GM18526 (cell line): Measurements from ENCODE around the gene INPP5B.

Source experiments
- POLR2A ChIP-seq: IDR thresholded peaks from 3 replicates; pipeline ENCODE4 v1.6.1; 2011; ENCODE audit not compliant: insufficient read length; ENCODE audit errors: extremely low read depth

INPP5B gene

GRCh38 chr1:37926038-37926924, 20.6 kb downstream of the INPP5B start:
- no peak for TF ChIP-seq POLR2A

DNA sequence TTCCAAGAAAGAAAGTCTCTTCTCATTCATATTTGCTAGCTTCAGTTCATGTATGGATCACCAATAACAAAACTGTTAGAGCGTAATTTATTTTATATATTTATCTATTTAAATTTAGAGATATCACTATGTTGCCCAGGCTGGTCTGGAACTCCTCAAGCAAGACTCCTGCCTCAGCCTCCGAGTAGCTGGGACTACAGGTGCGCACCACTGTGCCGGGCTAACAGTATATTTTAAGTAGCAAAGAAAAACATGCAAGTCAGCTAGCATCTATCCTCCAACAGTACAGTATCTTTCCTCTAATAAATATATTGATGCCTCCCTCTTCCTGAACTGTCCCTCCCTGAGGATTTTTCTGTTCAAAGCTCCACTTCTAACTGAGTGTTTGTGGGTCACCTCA, 21.5 kb downstream of the INPP5B start:
- TF ChIP-seq POLR2A, result no peak

DNA sequence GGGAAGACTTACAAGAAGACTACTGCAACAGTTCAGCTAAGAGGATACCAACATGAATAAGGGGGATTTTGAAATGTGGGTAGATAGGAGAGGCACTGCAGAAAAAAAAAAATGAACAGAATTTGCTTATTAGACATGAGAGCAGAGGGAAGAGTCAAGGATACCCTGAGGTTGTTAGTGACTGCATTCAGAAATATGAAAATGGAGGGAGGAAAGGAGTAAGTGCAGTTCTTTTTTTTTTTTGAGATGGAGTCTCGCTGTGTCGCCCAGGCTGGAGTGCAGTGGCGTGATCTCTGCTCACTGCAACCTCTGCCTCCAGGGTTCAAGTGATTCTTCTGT, 23.3 kb downstream of the INPP5B start:
- TF ChIP-seq POLR2A, result no peak

- TF ChIP-seq POLR2A, result peak; percentile 16
These were observed 23.9 kb downstream of the INPP5B start for GRCh38 chr1:37922767-37923550.

DNA sequence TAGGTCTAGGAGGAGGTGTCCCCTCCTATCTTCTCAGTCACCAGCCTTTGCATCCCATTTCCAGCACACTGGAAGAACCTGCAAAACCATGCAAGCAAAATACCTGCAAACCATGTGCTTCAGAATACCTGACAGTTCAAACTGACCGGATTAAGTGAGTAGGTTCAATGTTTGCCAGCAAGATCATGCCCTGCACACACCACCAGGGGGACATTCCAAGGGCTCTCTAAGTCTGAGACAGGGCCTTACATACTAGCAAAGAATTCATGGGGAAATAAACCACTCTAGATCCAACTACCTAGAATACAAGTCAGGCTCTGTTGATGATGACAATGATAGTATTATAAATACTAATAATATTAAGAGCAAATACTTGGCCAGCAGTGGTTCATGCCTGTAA, 27.6 kb downstream of the INPP5B start:
- no peak for TF ChIP-seq POLR2A

DNA sequence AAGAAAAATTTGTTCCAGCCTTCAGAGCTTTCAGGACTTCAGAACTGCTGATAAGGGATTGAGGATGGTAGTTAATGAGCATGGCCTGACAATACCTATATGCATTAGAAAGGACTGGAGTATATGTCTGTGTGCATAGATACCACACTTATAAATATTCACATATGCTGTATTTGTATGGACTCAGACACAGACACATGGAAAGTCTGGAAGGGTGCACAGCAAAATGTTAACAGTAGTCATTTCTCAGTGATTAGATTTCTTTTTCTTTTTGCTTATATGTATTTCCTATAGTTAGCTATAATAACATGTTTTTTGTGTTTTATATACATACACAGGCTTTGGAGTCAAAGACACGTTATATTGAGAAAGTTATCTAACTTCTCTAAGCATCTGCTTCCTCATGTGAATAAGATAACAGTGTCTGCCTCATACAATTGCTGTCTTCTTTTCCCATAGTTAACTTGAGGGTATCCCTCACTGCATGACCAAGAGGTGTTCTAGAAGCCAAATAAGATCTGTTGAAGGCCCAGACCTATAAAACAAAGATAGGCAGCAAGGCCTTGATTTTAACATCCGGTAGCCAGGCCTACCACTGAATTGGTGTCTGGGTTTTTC, 31.3 kb downstream of the INPP5B start:
- no peak for TF ChIP-seq POLR2A

DNA sequence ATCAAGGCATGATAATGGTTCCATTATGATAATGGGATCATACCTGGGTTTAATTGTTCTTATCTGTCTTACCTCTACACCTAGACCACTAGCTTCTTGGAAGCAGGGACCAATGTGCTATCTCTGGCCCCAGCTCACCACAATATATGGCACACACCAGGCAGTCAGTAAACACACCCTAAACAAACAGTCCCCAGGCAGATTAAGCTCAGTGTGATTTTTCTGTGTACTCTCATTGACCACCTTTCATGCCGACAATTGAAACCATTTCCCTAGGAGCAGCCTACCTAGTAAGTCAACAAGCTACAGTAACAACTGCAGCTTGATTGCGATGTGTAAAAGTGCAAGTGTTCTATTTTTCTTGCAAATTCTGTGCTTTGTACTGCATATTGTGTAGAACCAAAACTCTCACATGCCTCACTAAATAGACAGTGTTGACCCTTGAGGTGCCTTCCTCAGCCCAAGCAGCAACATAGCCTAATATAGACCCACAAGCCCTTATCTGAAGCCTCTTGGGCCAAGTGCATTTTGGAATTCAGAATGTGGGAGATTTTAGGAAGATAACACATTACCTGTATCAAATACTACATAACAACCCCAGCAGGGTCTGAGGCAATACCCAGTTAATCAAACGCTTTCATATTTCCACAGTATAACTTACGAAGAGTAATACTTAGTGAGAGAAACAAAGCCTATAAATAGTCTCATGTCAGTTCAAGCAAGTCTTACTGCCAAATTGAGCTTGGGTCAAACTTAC, 32.0 kb downstream of the INPP5B start:
- TF ChIP-seq POLR2A, result no peak

- TF ChIP-seq POLR2A, result no peak
These were observed 41.1 kb downstream of the INPP5B start for GRCh38 chr1:37905727-37906126.

- TF ChIP-seq POLR2A, result no peak
These were observed 43.9 kb downstream of the INPP5B start for GRCh38 chr1:37902983-37903382.

DNA sequence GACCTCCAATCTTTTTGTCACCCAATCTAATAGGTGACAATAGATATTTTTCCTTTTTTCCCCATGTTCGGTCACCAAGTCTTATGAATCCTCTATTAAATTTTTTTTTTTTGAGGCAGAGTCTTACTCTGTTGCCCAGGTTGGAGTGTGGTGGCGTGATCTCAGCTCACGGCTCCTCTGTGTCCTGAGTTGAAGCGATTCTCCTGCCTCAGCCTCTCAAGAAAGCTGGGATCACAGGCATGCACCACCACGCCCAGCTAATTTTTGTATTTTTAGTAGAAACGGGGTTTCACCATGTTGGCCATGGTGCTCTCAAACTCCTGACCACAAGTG, 45.0 kb downstream of the INPP5B start:
- no peak for TF ChIP-seq POLR2A

DNA sequence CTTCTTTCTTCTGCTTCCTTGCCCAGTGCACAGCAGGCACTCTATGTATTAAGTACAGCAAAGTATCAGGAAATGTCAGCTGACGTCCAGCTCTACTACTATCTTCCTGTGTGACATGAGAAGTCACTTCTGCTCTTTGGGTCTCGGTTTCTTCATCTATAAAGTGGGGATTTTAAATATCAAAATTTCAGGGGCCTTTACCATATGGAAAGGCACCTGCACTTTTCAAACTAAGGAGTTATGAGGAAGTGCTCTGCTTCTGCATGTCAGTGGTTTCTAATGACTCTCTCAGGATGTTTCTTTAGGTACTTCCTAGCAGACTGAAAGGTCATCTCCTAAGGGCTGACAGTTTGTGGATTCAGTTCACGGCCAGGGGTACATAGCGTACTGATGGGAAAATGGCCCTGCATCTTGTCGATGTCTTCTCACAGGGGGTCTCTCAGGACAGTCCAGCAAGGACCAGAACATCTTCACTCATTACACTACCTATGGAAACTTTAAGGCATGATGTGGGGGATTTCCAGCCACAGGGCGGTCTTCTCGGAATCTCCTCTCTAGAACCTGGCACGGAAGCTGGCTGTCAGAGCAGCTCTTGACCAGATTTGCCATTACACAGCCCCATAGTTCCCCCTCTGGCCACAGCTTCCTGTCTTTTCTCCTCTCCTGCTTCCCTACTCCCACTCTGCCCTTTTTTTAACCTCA, 45.5 kb downstream of the INPP5B start:
- no peak for TF ChIP-seq POLR2A

DNA sequence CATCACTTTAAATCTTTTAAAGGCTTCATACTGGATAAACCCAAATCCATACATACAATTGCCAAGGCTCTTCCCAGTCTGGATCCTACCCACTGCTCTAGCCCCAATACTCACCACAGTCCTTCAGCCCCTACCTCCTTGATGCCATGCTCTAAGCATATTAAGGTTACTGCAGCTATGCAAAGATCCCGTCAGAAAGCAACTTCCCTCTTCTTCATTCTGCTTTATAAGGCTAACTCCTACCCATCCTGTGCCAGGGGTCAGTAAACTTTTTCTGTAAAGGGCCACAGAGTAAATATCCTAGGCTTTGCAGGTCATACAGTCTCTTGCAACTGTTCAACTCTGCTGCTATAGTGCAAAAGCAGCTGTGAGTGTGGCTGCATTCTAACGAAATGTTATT, 53.2 kb downstream of the INPP5B start:
- TF ChIP-seq POLR2A, result no peak

DNA sequence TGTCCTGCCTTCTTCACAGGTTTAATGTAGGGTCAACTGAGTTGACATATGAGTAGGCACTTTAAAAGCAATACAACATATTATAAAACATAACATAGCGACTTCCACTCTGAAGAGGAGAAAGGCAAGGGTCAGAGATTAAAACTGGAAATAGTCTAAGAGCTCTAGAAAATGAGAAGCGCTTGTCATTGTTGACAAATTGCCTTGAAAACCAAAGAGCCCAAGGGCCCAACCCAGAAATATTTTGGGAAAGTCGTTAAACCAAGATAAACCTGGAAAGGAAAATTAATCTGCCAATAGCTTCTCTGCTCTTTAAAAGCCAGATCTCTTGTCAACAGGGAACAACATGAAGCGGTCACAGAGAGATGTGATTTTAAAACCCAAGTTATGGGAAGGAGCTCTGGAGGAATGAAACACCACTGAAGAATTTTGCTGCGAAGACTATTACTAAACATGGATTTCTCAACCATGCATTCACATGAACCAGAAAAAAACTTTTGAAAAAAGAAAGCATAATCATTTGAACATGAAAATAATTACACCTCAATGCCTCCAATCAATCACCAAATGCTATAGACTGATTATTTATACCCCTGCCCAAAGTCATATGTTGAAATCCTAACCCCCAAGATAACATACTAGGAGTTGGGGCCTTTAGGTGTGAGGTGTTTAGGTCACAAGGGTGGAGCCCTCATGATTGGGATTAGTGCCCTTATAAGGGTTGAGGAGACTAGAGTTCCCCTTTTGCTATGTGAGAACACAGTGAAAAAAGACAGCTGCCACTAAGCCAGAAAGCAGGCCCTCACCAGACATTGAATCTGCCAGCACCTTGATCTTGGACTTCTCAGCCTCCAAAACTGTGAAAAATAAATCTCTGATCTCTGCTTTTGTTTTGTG, 54.5 kb downstream of the INPP5B start:
- TF ChIP-seq POLR2A, result no peak
